Effector CD8-positive, alpha-beta T cell (primary cell): ENCODE data around the gene UBXN6.

ENCODE experiments used
- DNase-seq: peaks from one replicate; lab custom pipeline; 2025; lab: John Stamatoyannopoulos, UW

Gene UBXN6

GRCh38 chr19:4442819-4443146 lies 14.8 kb downstream of the UBXN6 start:
- DNase-seq = no peak

- no peak for DNase-seq
Observed at GRCh38 chr19:4441994-4442818, 15.4 kb downstream of the UBXN6 start.

GRCh38 chr19:4439243-4439642 lies 18.4 kb downstream of the UBXN6 start:
- no peak for DNase-seq

GRCh38 chr19:4437103-4437502 lies 20.5 kb downstream of the UBXN6 start:
- DNase-seq = no peak

GRCh38 chr19:4436231-4436630 lies 21.4 kb downstream of the UBXN6 start:
- DNase-seq = no peak

GRCh38 chr19:4434391-4434790 lies 23.2 kb downstream of the UBXN6 start:
- DNase-seq = no peak

GRCh38 chr19:4432918-4433506 lies 24.6 kb downstream of the UBXN6 start:
- no peak for DNase-seq

GRCh38 chr19:4431808-4432674 lies 25.6 kb downstream of the UBXN6 start:
- DNase-seq = no peak

- DNase-seq = no peak
Observed at GRCh38 chr19:4431296-4431695, 26.3 kb downstream of the UBXN6 start.

GRCh38 chr19:4430760-4431159 lies 26.8 kb downstream of the UBXN6 start:
- no peak for DNase-seq

- no peak for DNase-seq
Observed at GRCh38 chr19:4429771-4430171, 27.8 kb downstream of the UBXN6 start.

- DNase-seq = no peak
Observed at GRCh38 chr19:4429256-4429655, 28.3 kb downstream of the UBXN6 start.

GRCh38 chr19:4428326-4428975 lies 29.1 kb downstream of the UBXN6 start:
- no peak for DNase-seq

- DNase-seq = no peak
Observed at GRCh38 chr19:4425537-4425936, 32.1 kb downstream of the UBXN6 start.

GRCh38 chr19:4423416-4424126 lies 34.0 kb downstream of the UBXN6 start:
- no peak for DNase-seq

GRCh38 chr19:4416268-4416667 lies 41.3 kb downstream of the UBXN6 start:
- no peak for DNase-seq

- no peak for DNase-seq
Observed at GRCh38 chr19:4415352-4415751, 42.2 kb downstream of the UBXN6 start.

- no peak for DNase-seq
Observed at GRCh38 chr19:4414800-4415321, 42.7 kb downstream of the UBXN6 start.

- no peak for DNase-seq
Observed at GRCh38 chr19:4414144-4414799, 43.3 kb downstream of the UBXN6 start.

GRCh38 chr19:4413588-4413987 lies 44.0 kb downstream of the UBXN6 start:
- DNase-seq = no peak
